H7 (cell line): ENCODE measurements around the gene OLA1. TPM values are rescaled to one million over a fixed set of nuclear protein-coding genes. Genes with fewer than 3 reads are reported as not detected.

Source experiments
- DNase-seq: peaks from one replicate; pipeline ENCODE4 v3.0.0; 2012
- H3K27me3 ChIP-seq: 2 replicates; pipeline ENCODE4 v1.6.0; 2011; ENCODE audit warnings: mild to moderate bottlenecking, low read length; ENCODE audit not compliant: control insufficient read depth, insufficient read depth
- H3K36me3 ChIP-seq: replicated peaks from 2 replicates; pipeline ENCODE4 v1.5.1; 2011; ENCODE audit warnings: low read length; ENCODE audit not compliant: control insufficient read depth, insufficient read depth
- H3K4me3 ChIP-seq: 2 replicates; pipeline ENCODE4 v1.5.1; 2011; ENCODE audit warnings: low read depth, mild to moderate bottlenecking, control low read depth, low read length, moderate library complexity; ENCODE audit not compliant: insufficient read depth
- total RNA-seq: library from RNA; depleted of rRNA; stranded (reverse); fragments of >200 nt; shearing (Covaris generic); gene quantifications from 2 replicates; pipeline ENCODE4 v1.2.3, GENCODE V29; 2014

The OLA1 gene
- total RNA-seq, 1 experiment from 2014 or later: 104 TPM

GRCh38 chr2:174067815-174068214 is 180.5 kb downstream of the OLA1 start:
- no peaks in the 10 kb centered on the region for H3K27me3 ChIP-seq
- H3K4me3 ChIP-seq: no peak overlapping the region
- DNase-seq: no peak
- no peaks in the 10 kb centered on the region for H3K36me3 ChIP-seq

- H3K4me3 ChIP-seq: no peak overlapping the region
- H3K27me3 ChIP-seq: no peaks in the 10 kb centered on the region
- no peak for DNase-seq
- H3K36me3 ChIP-seq: no peaks in the 10 kb centered on the region
These were observed 181.5 kb downstream of the OLA1 start for GRCh38 chr2:174066871-174067270.

DNA sequence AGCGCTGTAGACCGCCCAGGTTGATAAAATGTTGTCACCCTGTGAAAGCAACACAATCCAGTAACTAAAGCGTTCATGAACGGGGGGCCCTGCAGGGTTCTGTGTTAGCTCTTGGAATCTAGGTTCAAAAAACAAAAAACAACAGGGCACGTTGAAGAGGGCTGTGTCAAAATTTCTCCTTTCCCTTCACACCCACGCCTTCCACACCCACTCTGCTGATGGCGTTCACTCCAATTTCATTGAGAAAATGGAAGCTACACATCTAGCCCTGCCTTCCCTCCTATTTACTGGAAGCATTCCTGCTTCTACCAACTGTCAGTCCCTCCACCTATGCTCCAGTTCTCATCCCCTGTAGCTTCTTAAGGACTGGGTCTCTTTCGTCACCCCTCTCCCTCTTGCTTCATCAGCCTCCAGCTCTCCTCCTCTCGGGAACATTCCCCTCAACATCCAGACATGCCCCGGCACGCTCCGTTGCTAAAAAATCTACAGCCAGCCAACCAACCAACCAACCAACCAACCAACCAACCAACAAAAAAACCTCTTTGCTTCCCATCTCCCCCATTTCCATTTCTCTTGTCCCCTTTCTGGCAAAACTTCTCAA is 184.7 kb downstream of the OLA1 start:
- no peaks in the 10 kb centered on the region for H3K36me3 ChIP-seq
- H3K4me3 ChIP-seq: no peak overlapping the region
- no peak for DNase-seq
- no peaks in the 10 kb centered on the region for H3K27me3 ChIP-seq

- no peak overlapping the region for H3K4me3 ChIP-seq
- DNase-seq: no peak
- no peaks in the 10 kb centered on the region for H3K36me3 ChIP-seq
- H3K27me3 ChIP-seq: no peaks in the 10 kb centered on the region
These were observed 185.4 kb downstream of the OLA1 start for GRCh38 chr2:174062934-174063333.

DNA sequence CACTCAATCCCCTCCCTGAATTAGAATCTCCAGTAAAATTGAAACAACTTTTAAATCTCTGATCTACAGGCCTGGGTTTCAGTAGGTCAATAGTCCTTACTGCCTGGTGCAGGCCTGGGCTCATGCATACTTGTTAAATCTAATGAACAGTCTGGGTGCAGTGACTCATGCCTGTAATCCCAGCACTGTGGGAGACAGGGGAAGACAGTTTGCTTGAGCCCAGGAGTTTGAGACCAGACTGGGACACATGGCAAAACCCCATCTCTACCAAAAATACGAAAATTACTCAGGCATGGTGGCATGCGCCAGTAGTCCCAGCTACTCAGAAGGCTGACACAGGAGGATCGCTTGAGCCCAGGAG is 188.5 kb downstream of the OLA1 start:
- H3K36me3 ChIP-seq: no peaks in the 10 kb centered on the region
- DNase-seq: no peak
- H3K27me3 ChIP-seq: no peaks in the 10 kb centered on the region
- H3K4me3 ChIP-seq: no peak overlapping the region

DNA sequence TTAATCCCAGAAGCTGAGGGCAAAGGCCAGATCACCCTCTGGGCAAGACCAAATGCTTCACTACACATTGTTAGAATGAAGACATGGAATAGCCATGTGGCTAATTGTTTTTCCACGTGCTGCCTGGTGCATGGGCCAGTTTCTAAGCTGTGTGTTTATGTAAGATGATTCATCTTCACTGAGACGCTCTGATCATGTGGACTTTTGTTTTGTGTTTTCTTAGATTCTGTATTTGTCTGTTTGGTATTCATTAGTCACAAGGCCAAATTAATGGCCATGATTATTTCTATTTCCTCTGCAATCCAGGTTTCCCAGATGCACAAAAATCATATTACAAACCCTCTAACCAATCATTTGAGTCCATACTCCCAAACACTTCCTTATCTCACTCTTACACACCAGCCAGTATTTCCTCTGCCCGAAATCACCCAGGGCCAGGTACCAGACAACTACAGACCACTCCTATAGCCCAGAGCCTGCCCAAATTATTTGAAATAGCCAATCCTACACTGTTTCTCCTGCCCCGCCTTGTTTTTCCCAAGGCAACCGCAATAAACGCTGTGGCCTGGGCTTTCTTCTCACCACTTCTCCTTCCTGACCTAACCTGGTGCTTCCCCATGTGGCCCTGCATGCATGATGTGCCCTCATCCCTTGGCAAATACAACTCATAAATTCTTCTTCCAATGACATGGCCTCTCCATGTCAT is 189.0 kb downstream of the OLA1 start:
- H3K36me3 ChIP-seq: no peaks in the 10 kb centered on the region
- no peaks in the 10 kb centered on the region for H3K27me3 ChIP-seq
- H3K4me3 ChIP-seq: no peak overlapping the region
- DNase-seq: no peak

- H3K27me3 ChIP-seq: no peaks in the 10 kb centered on the region
- no peaks in the 10 kb centered on the region for H3K36me3 ChIP-seq
- DNase-seq: no peak
- no peak overlapping the region for H3K4me3 ChIP-seq
These were observed 189.9 kb downstream of the OLA1 start for GRCh38 chr2:174058456-174058855.

DNA sequence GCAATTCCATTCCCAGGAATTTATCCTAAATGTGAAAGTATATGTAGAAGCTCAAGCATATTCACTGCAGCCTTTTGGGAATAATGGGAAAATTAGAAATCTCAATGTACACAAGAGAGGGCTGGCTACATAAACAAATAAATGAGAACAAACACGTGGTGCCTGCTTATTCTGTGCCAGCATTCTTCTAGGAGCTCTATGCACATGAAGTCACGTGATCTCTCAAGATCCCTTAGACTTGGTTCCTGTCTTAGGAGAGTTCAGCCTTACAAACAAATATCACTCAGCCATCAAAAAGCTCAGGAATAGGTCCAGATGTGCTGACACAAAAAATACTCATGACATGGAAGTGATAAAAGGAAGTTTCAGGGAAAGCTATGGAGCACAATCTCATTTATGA is 190.3 kb downstream of the OLA1 start:
- Histone ChIP-seq H3K27me3 (no peaks in the 10 kb centered on the region), H3K36me3 (no peaks in the 10 kb centered on the region), H3K4me3 (no peak overlapping the region)
- no peak for DNase-seq

DNA sequence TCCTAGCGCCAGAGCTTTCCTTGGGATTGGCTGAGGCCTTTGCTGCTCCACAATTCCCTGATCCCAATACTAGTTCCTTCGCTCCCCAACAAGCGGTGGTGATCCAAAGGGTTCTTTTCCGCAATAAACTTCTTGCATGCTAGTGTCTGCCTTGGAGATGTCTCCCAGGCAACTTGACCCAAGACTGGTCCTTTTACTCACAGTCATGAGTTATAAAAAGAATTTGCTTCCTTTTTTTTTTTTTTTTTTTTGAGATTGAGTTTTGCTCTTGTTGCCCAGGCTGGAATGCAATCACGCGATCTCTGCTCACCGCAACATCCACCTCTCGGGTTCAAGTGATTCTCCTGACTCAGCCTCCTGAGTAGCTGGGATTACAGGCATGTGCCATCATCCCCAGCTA is 193.4 kb downstream of the OLA1 start:
- no peaks in the 10 kb centered on the region for H3K27me3 ChIP-seq

DNA sequence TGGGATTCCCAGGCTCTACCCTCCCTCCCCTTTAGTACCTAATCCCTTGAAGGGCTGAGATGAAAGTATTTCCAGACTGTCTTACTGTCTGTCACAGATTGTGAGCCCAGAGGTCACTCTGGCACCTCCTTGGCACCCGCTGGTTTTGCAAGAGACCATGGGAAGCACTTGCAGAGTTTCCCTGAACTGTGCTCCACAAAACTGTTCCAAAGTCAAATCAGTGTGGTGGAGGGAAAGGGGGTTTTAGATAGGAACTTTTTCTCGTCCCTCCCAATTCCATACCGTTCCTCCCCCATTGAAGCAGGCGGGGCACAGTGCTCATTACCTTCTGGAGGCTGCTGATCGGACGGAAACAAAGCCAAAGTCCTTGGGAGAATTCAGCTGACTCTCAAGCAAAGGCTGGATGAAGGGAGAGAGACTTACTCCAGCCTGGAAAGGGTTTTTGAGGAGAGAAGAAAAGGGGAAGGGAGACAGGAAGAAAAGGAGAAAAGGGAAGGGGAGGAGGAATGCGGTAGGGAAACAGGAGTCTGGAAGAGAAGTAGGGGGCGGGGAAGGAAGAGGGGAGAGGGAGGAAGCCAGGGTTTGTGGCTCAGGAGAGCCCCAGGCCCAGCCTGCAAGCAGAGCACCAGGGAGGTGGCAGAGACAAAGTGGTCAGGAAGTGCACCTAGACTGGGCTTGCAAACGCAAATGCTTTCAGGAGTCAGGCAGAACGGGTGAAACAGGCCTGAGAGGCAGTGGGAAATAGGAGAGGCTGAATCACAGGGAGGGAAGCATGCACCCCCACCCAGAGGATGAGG is 194.8 kb downstream of the OLA1 start:
- Histone ChIP-seq H3K4me3 (peak overlapping the region; percentile 26), H3K27me3 (no peaks in the 10 kb centered on the region), H3K36me3 (no peaks in the 10 kb centered on the region)
- DNase-seq: no peak

More for the DNA sequence above, 193.4 kb downstream of the OLA1 start:
- H3K4me3 ChIP-seq: no peak overlapping the region
- DNase-seq: no peak
- no peaks in the 10 kb centered on the region for H3K36me3 ChIP-seq

DNA sequence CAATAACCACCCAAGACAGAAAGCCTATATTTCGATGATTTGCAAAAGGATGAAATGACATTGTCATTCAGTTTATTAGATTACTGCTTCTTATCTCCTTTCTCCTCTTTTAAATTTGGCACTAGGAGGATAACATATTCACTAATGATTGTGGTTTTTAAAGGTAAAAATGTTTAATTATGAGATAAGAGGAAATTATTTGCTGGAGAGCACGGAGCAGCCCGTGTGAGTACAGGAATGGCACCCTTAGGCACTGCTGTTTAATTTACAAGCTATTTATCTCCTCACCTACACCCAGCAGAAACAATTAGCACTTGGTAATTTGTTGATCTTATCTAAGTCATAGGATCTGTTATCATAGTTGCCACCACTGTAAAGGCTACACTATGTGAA is 195.8 kb downstream of the OLA1 start:
- no peak for DNase-seq
- no peak overlapping the region for H3K4me3 ChIP-seq
- H3K36me3 ChIP-seq: no peaks in the 10 kb centered on the region

GRCh38 chr2:174051741-174052583 is 196.4 kb downstream of the OLA1 start:
- peak; percentile 57 for DNase-seq
- H3K36me3 ChIP-seq: no peaks in the 10 kb centered on the region
- H3K4me3 ChIP-seq: no peak overlapping the region
- H3K27me3 ChIP-seq: no peaks in the 10 kb centered on the region

More for the DNA sequence above, 195.8 kb downstream of the OLA1 start:
- no peaks in the 10 kb centered on the region for H3K27me3 ChIP-seq

GRCh38 chr2:174051068-174051467 is 197.3 kb downstream of the OLA1 start:
- H3K36me3 ChIP-seq: no peaks in the 10 kb centered on the region
- no peaks in the 10 kb centered on the region for H3K27me3 ChIP-seq
- no peak for DNase-seq
- no peak overlapping the region for H3K4me3 ChIP-seq

DNA sequence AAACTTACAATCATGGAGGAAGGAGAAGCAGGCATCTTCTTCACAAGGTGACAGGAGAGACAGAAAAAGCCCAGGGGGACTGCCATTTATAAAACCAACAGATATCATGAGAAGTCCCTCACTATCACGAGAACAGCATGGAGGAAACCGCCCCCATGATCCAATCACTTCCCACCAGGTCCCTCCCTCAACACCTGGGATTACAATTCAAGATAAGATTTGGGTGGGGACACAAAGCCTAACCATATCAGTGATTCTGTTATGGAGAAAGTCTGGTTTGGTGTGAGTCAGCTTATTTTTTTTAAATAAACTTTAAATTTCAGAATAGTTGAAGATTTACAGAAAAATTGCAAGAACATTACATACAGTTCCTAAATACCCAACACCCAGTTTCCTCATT is 198.4 kb downstream of the OLA1 start:
- DNase-seq: no peak
- no peaks in the 10 kb centered on the region for H3K36me3 ChIP-seq
- no peak overlapping the region for H3K4me3 ChIP-seq
- H3K27me3 ChIP-seq: no peaks in the 10 kb centered on the region
